M059J (cell line): ENCODE results near the gene OR2D2. TPM values are rescaled to one million over a fixed set of nuclear protein-coding genes. Genes with fewer than 3 reads are reported as not detected.
"Not testable (repeated sequence)": the region's sequence is repeated elsewhere in the genome, so short reads cannot be mapped to it uniquely, and the experiment has no call there.

ENCODE experiments used
- DNase-seq: peaks from one replicate; pipeline ENCODE4 v3.0.0-alpha.2; 2012; ENCODE audit warnings: low read depth
- total RNA-seq: library from RNA; depleted of rRNA; stranded (reverse); fragments of >200 nt; shearing (Covaris generic); gene quantifications from 2 replicates; pipeline ENCODE4 v1.2.3, GENCODE V29; 2014; rRNA removed

OR2D2 gene
- total RNA-seq, 1 experiment from 2014 or later, result not detected

- DNase-seq, result no peak
These were observed 9.5 kb downstream of the OR2D2 start for GRCh38 chr11:6882751-6883150.

- DNase-seq, result no peak
These were observed 15.4 kb downstream of the OR2D2 start for GRCh38 chr11:6876914-6877313.

- no peak for DNase-seq
These were observed 16.0 kb downstream of the OR2D2 start, which contains the start of gene OR10A4 for GRCh38 chr11:6876325-6876724. Gene OR10A4 (plus strand): TSS chr11:6876625. CDS start chr11:6876648, 23 bp downstream.

- no peak for DNase-seq
These were observed 16.5 kb downstream of the OR2D2 start for GRCh38 chr11:6875761-6876160.

- no peak for DNase-seq
These were observed 21.0 kb downstream of the OR2D2 start for GRCh38 chr11:6871278-6871677.

- no peak for DNase-seq
These were observed 27.9 kb downstream of the OR2D2 start for GRCh38 chr11:6864438-6864837.

- DNase-seq, result no peak
These were observed 29.3 kb downstream of the OR2D2 start, which contains the start of gene OR10A2 for GRCh38 chr11:6862961-6863360. Gene OR10A2 (plus strand): TSS chr11:6863057. CDS start chr11:6869755, 6,698 bp downstream.

GRCh38 chr11:6856871-6857270 is 35.4 kb downstream of the OR2D2 start:
- no peak for DNase-seq

GRCh38 chr11:6855971-6856541 is 36.2 kb downstream of the OR2D2 start:
- DNase-seq, result peak; percentile 45

GRCh38 chr11:6854801-6855200 is 37.5 kb downstream of the OR2D2 start:
- DNase-seq, result not testable (repeated sequence)

- DNase-seq, result no peak
These were observed 41.8 kb downstream of the OR2D2 start for GRCh38 chr11:6850526-6850925.

GRCh38 chr11:6845383-6845782 is 46.9 kb downstream of the OR2D2 start, which contains the start of gene OR10A5:
Gene OR10A5 (plus strand): TSS chr11:6845683. CDS start chr11:6845683, 0 bp downstream.
- DNase-seq, result no peak

- DNase-seq, result peak; percentile 9
These were observed 47.9 kb downstream of the OR2D2 start for GRCh38 chr11:6844356-6844755.

GRCh38 chr11:6843670-6844069 is 48.6 kb downstream of the OR2D2 start:
- no peak for DNase-seq

GRCh38 chr11:6841694-6842093 is 50.6 kb downstream of the OR2D2 start:
- no peak for DNase-seq

Other genes with a start within 250 kb of the OR2D2 start
- gene DCHS1, start 236.7 kb downstream of the OR2D2 start, total RNA-seq, result 4.6 and 8.8 TPM in 2 replicates
- 125 and 132 TPM in 2 replicates for gene MRPL17, start 209.2 kb downstream of the OR2D2 start, total RNA-seq
- not detected in 2 replicates for gene OR2AG2, start 120.5 kb downstream of the OR2D2 start, total RNA-seq
- not detected in 2 replicates for gene OR2AG1, start 109.5 kb downstream of the OR2D2 start, total RNA-seq
- gene OR6A2, start 92.8 kb downstream of the OR2D2 start, total RNA-seq, result not detected in 2 replicates
- not detected in 2 replicates for gene OR10A5, start 46.8 kb downstream of the OR2D2 start, total RNA-seq
- not detected in 2 replicates for gene OR10A2, start 29.4 kb downstream of the OR2D2 start, total RNA-seq
- gene OR10A4, start 15.9 kb downstream of the OR2D2 start, total RNA-seq, result not detected in 2 replicates
- not detected in 2 replicates for gene OR2D3, start 28.5 kb upstream of the OR2D2 start, total RNA-seq
- gene ZNF215, start 33.9 kb upstream of the OR2D2 start, total RNA-seq, result 0.44 and 1.0 TPM in 2 replicates
- 1.4 and 6.2 TPM in 2 replicates for gene ZNF214, start 127.8 kb upstream of the OR2D2 start, total RNA-seq
- gene NLRP14, start 128.0 kb upstream of the OR2D2 start, total RNA-seq, result not detected in 2 replicates
- gene RBMXL2, start 196.5 kb upstream of the OR2D2 start, total RNA-seq, result not detected in 2 replicates